Transverse colon (tissue), 4 donors: ENCODE measurements around the gene UBE2Q1. TPM values are rescaled to one million over a fixed set of nuclear protein-coding genes. Genes with fewer than 3 reads are reported as not detected.

Experiments
- DNase-seq: peaks from one replicate; pipeline ENCODE4 v3.0.0-alpha.2; 2019
- H3K27ac ChIP-seq, 4 donors: fragments of 200-600 bp; sonication (generic); 2 replicates each; pipeline ENCODE4 v1.5.1; 2016 to 2018; ENCODE audit warnings: inconsistent platforms in 4 of 4
- H3K27me3 ChIP-seq: fragments of 200-600 bp; sonication (generic); 2 replicates; pipeline ENCODE4 v1.5.1; 2017; ENCODE audit warnings: inconsistent platforms
- H3K36me3 ChIP-seq, 4 donors: fragments of 200-600 bp; sonication (generic); 2 replicates each; pipeline ENCODE4 v1.5.1; 2017 to 2019; ENCODE audit warnings: inconsistent platforms in 4 of 4
- H3K4me1 ChIP-seq, 4 donors: fragments of 200-600 bp; sonication (generic); 2 replicates each; pipeline ENCODE4 v1.5.1; 2017 to 2020; ENCODE audit warnings: inconsistent platforms in 4 of 4
- H3K4me3 ChIP-seq, 4 donors: fragments of 200-600 bp; sonication (generic); 1 replicate in 1 of 4; 2 replicates in 3 of 4; pipeline versions ENCODE4 v1.5.1 to v1.6.1; 2017 to 2019; ENCODE audit warnings: inconsistent platforms in 4 of 4
- H3K9me3 ChIP-seq, 2 donors: fragments of 200-600 bp; sonication (generic); 2 replicates each; pipeline ENCODE4 v1.5.1; 2017 to 2019; ENCODE audit warnings: inconsistent platforms in 2 of 2
- EP300 ChIP-seq: sonication (generic); formaldehyde crosslinking; IDR thresholded peaks from one replicate; pipeline ENCODE4 v1.6.1; 2017; ENCODE audit warnings: antibody characterized with exemption, low read depth
- POLR2A ChIP-seq: fragments of 450-650 bp; IDR thresholded peaks from one replicate; pipeline ENCODE4 v1.6.1; 2016; ENCODE audit warnings: antibody characterized with exemption, mild to moderate bottlenecking, moderate library complexity
- POLR2AphosphoS5 ChIP-seq, 3 donors: sonication (generic); formaldehyde crosslinking; IDR thresholded peaks; one replicate each; pipeline ENCODE4 v1.6.1; 2016; ENCODE audit warnings: antibody characterized with exemption in 3 of 3
- whole genome bisulfite sequencing, 2 donors: methylation state at CpG; one replicate each; pipeline ENCODE4 v1.1.5; 2018; ENCODE audit warnings: low coverage in 1 of 2; 5-methylcytosine and 5-hydroxymethylcytosine counted together
- in situ Hi-C, 4 donors: fragments of 200-750 bp; cut with MboI; loops; one replicate each; pipeline versions ENCODE4 v1.15.0 to v1.15.1; 2017; ENCODE audit warnings: low sequenced_read_pairs in 3 of 4, low pct_ligation_motif_present in 1 of 4, low pct_unique_long_range_greater_than_20kb in 1 of 4
- intact Hi-C: fragments of 100-400 bp; cut with DNase I; formaldehyde crosslinking; loops from one replicate; pipeline ENCODE4 v1.15.1; 2023; ENCODE audit warnings: low total_unique reads
- total RNA-seq, 4 donors: library from RNA; depleted of rRNA; stranded (reverse); fragments of >200 nt; gene quantifications; one replicate each; pipeline ENCODE4 v1.1.0, GENCODE V29; 2016
- TF ChIP-seq, protein P1 (sequence below), 5 experiments: fragments of 200-600 bp in 3 of 5; fragments of 450-650 bp in 2 of 5; sonication (generic) in 3 of 5; IDR thresholded peaks; 1 replicate in 2 of 5; 2 replicates in 3 of 5; pipeline ENCODE4 v1.5.1; 2016 to 2017; ENCODE audit warnings: antibody characterized with exemption in 5 of 5, inconsistent platforms in 3 of 5, mild to moderate bottlenecking in 2 of 5, moderate library complexity in 1 of 5

The UBE2Q1 gene
- total RNA-seq, 4 donors from 2014 or later = 10.1 to 33.9 (median 26.6) TPM

- intact Hi-C loops (no loop called here), in situ Hi-C loops (loop anchor here in 1 of 4 donors (10.0 kb wide), 1 partner anchor 64 kb away; no protein-coding TSS in a partner anchor)
- 79 to 83% methylated on average over 3 of the region's 3 CpGs for WGBS, 2 donors
- H3K27ac ChIP-seq = no peak overlapping the region
- H3K27me3 ChIP-seq = no peaks in the 10 kb centered on the region
- no peak overlapping the region for H3K4me3 ChIP-seq
- DNase-seq = no peak
- TF ChIP-seq POLR2AphosphoS5 (IDR thresholded peaks at IDR 0.05) (no peak), POLR2A (no peak), EP300 (no peak)
- TF ChIP-seq, protein P1, sequence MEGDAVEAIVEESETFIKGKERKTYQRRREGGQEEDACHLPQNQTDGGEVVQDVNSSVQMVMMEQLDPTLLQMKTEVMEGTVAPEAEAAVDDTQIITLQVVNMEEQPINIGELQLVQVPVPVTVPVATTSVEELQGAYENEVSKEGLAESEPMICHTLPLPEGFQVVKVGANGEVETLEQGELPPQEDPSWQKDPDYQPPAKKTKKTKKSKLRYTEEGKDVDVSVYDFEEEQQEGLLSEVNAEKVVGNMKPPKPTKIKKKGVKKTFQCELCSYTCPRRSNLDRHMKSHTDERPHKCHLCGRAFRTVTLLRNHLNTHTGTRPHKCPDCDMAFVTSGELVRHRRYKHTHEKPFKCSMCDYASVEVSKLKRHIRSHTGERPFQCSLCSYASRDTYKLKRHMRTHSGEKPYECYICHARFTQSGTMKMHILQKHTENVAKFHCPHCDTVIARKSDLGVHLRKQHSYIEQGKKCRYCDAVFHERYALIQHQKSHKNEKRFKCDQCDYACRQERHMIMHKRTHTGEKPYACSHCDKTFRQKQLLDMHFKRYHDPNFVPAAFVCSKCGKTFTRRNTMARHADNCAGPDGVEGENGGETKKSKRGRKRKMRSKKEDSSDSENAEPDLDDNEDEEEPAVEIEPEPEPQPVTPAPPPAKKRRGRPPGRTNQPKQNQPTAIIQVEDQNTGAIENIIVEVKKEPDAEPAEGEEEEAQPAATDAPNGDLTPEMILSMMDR (IDR thresholded peaks at IDR 0.05) = no peak
- H3K4me1 ChIP-seq = peaks cover 0 to 35% (median 4%) of the 10 kb centered on the region in 4 donors
- no peaks in the 10 kb centered on the region for H3K9me3 ChIP-seq
- H3K36me3 ChIP-seq = peaks cover 0 to 45% (median 22%) of the 10 kb centered on the region in 4 donors
These were observed 9.2 kb downstream of the UBE2Q1 start for GRCh38 chr1:154549202-154549770.

DNA sequence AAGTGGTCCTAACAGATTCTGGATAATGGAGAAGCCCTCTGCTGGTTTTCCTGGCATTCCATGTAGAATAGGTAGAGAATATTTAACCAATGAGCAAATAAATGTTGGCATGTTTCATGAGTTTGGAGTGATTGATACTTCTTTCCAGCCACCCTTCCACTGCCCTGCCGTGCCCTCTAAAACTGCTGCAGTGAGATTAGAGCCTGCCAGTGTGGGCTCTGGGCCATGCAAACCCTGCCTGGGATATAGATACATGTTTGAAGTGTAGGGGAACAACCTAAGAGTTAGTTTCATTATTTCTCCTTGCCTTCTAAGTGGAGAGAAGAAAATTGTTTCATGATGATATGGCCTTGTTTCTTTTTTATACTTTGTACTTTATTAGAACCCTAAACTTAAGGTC lies 10.4 kb downstream of the UBE2Q1 start:
- DNase-seq = no peak
- Histone ChIP-seq H3K27ac (no peak overlapping the region), H3K36me3 (peaks cover 0 to 33% (median 16%) of the 10 kb centered on the region in 4 donors), H3K9me3 (no peaks in the 10 kb centered on the region), H3K4me3 (no peak overlapping the region), H3K27me3 (no peaks in the 10 kb centered on the region), H3K4me1 (peaks cover 0 to 30% (median 4%) of the 10 kb centered on the region in 4 donors)
- in situ Hi-C loops (loop anchor here in 1 of 4 donors (10.0 kb wide), 1 partner anchor 63 kb away; no protein-coding TSS in a partner anchor), intact Hi-C loops (no loop called here)
- 42% methylated on average over 1 of the region's 1 CpG; no CpG with 5 or more reads in 1 of the 2 donors for WGBS, 2 donors
- TF ChIP-seq, protein P1 (IDR thresholded peaks at IDR 0.05) = no peak
- TF ChIP-seq POLR2AphosphoS5 (IDR thresholded peaks at IDR 0.05) (no peak), EP300 (no peak), POLR2A (no peak)

DNA sequence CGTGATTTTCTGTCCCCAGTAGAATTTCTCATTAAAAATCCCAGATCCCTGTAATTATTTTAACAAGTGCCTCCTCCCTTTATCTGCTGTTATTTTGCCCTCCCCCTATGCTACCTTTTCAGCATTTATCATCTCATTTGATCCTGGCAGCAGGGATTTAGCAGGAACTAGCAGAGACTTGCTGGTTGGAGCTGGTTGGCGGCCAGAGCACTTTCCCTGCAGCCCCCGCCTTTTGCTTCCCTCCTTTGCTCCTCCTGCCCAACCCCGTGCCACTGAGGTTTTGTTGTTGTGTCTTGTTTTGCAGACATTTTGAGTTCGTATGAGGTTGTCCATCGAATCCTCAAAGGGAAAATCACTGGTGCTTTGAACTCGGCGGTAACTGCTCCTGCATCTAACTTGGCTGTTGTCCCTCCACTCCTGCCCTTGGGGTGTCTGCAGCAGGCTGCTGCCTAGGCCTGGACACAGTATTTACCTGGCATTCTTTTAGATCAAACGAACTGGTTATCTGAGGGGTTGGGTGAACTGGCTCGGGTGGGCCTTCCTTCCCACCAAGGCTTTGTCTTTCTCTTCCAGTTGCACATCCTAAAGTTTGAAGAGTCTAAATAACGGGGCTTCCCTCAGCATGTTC lies 11.2 kb downstream of the UBE2Q1 start:
- in situ Hi-C loops = loop anchor here in 1 of 4 donors (10.0 kb wide), 1 partner anchor 62 kb away; no protein-coding TSS in a partner anchor
- WGBS, 2 donors = 81 to 96% methylated on average over 4 to 11 of the region's 11 CpGs

GRCh38 chr1:154546264-154547063 lies 12.0 kb downstream of the UBE2Q1 start:
- H3K4me1 ChIP-seq = peaks cover 0 to 24% (median 4%) of the 10 kb centered on the region in 4 donors
- TF ChIP-seq EP300 = no peak
- TF ChIP-seq, protein P1 (IDR thresholded peaks at IDR 0.05) = peak; percentile 63 to 78 (median 67)
- WGBS, 2 donors = 81 to 85% methylated on average over 6 to 13 of the region's 13 CpGs
- H3K27ac ChIP-seq = no peak overlapping the region
- intact Hi-C loops (no loop called here), in situ Hi-C loops (loop anchor here in 1 of 4 donors (10.0 kb wide), 1 partner anchor 62 kb away; no protein-coding TSS in a partner anchor)
- no peaks in the 10 kb centered on the region for H3K9me3 ChIP-seq
- H3K4me3 ChIP-seq = no peak overlapping the region
- peaks cover 0 to 20% (median 9%) of the 10 kb centered on the region in 4 donors for H3K36me3 ChIP-seq
- no peaks in the 10 kb centered on the region for H3K27me3 ChIP-seq
- peak; percentile 51 for DNase-seq

More for the DNA sequence above, 11.2 kb downstream of the UBE2Q1 start:
- H3K27ac ChIP-seq = no peak overlapping the region
- intact Hi-C loops = no loop called here
- no peaks in the 10 kb centered on the region for H3K27me3 ChIP-seq
- DNase-seq = no peak
- H3K36me3 ChIP-seq = peaks cover 0 to 28% (median 13%) of the 10 kb centered on the region in 4 donors
- TF ChIP-seq EP300 (no peak), POLR2A (no peak), POLR2AphosphoS5 (IDR thresholded peaks at IDR 0.05) (no peak)
- H3K4me3 ChIP-seq = no peak overlapping the region
- peaks cover 0 to 27% (median 4%) of the 10 kb centered on the region in 4 donors for H3K4me1 ChIP-seq
- no peaks in the 10 kb centered on the region for H3K9me3 ChIP-seq
